Measurements from ENCODE around the gene CACTIN.

CACTIN gene

GRCh38 chr19:3672993-3673392, 46.4 kb upstream of the CACTIN start:
- Histone ChIP-seq H3K9me3 (replicated peaks; ENCODE audit: insufficient read depth, low read length) (no peaks in the 10 kb centered on the region), H3K27ac (ENCODE audit: low read length) (no peak overlapping the region), H3K4me1 (ENCODE audit: low read length) (no peaks in the 10 kb centered on the region), H4K20me1 (ENCODE audit: insufficient read depth, low read length) (no peaks in the 10 kb centered on the region), H3F3A (ENCODE audit: insufficient read depth, low read length) (no peaks in the 10 kb centered on the region), H3K79me2 (ENCODE audit: low read length) (peaks cover 29% of the 10 kb centered on the region), H3K27me3 (replicated peaks; ENCODE audit: insufficient read depth, low read length) (no peaks in the 10 kb centered on the region), H2AFZ (ENCODE audit: low read length) (no peak overlapping the region), H3K36me3 (replicated peaks; ENCODE audit: insufficient read depth, low read length) (no peaks in the 10 kb centered on the region), H3K9ac (ENCODE audit: low read length) (no peak overlapping the region), H3K4me3 (ENCODE audit: low read length) (no peak overlapping the region), H3K9me2 (replicated peaks; ENCODE audit: insufficient read depth, low read length) (no peaks in the 10 kb centered on the region), H3K4me2 (ENCODE audit: low read depth, low read length) (no peak overlapping the region)
- no peak for TF ChIP-seq CTCF (IDR thresholded peaks at IDR 0.05; ENCODE audit: low read length)
- TF ChIP-seq EZH2phosphoT487 (IDR thresholded peaks at IDR 0.05; ENCODE audit: low read length), result no peak
- TF ChIP-seq EZH2 (optimal IDR thresholded peaks at IDR 0.05; ENCODE audit: low read depth, low read length), result no peak
- DNase-seq, result no peak

GRCh38 chr19:3672575-3672948, 46.0 kb upstream of the CACTIN start:
- H3K9me3 ChIP-seq (replicated peaks; ENCODE audit: insufficient read depth, low read length), result no peaks in the 10 kb centered on the region
- peaks cover 29% of the 10 kb centered on the region for H3K79me2 ChIP-seq (ENCODE audit: low read length)

GRCh38 chr19:3671680-3672574, 45.3 kb upstream of the CACTIN start:
- Histone ChIP-seq H3F3A (ENCODE audit: insufficient read depth, low read length) (no peaks in the 10 kb centered on the region), H3K9me2 (replicated peaks; ENCODE audit: insufficient read depth, low read length) (no peaks in the 10 kb centered on the region), H3K36me3 (replicated peaks; ENCODE audit: insufficient read depth, low read length) (no peaks in the 10 kb centered on the region), H3K4me2 (ENCODE audit: low read depth, low read length) (no peak overlapping the region), H3K4me3 (ENCODE audit: low read length) (no peak overlapping the region), H3K4me1 (ENCODE audit: low read length) (no peaks in the 10 kb centered on the region), H4K20me1 (ENCODE audit: insufficient read depth, low read length) (no peaks in the 10 kb centered on the region), H2AFZ (ENCODE audit: low read length) (no peak overlapping the region), H3K79me2 (ENCODE audit: low read length) (peaks cover 29% of the 10 kb centered on the region), H3K9ac (ENCODE audit: low read length) (no peak overlapping the region), H3K9me3 (replicated peaks; ENCODE audit: insufficient read depth, low read length) (no peaks in the 10 kb centered on the region), H3K27me3 (replicated peaks; ENCODE audit: insufficient read depth, low read length) (no peaks in the 10 kb centered on the region), H3K27ac (ENCODE audit: low read length) (no peak overlapping the region)
- no peak for TF ChIP-seq CTCF (IDR thresholded peaks at IDR 0.05; ENCODE audit: low read length)
- no peak for TF ChIP-seq EZH2phosphoT487 (IDR thresholded peaks at IDR 0.05; ENCODE audit: low read length)
- TF ChIP-seq EZH2 (optimal IDR thresholded peaks at IDR 0.05; ENCODE audit: low read depth, low read length), result no peak
- DNase-seq, result no peak

More at GRCh38 chr19:3672575-3672948, 46.0 kb upstream of the CACTIN start:
- Histone ChIP-seq H3K4me2 (ENCODE audit: low read depth, low read length) (no peak overlapping the region), H3F3A (ENCODE audit: insufficient read depth, low read length) (no peaks in the 10 kb centered on the region), H3K4me3 (ENCODE audit: low read length) (no peak overlapping the region), H3K36me3 (replicated peaks; ENCODE audit: insufficient read depth, low read length) (no peaks in the 10 kb centered on the region), H3K27me3 (replicated peaks; ENCODE audit: insufficient read depth, low read length) (no peaks in the 10 kb centered on the region), H3K27ac (ENCODE audit: low read length) (no peak overlapping the region), H2AFZ (ENCODE audit: low read length) (no peak overlapping the region), H3K9ac (ENCODE audit: low read length) (no peak overlapping the region), H3K4me1 (ENCODE audit: low read length) (no peaks in the 10 kb centered on the region), H4K20me1 (ENCODE audit: insufficient read depth, low read length) (no peaks in the 10 kb centered on the region), H3K9me2 (replicated peaks; ENCODE audit: insufficient read depth, low read length) (no peaks in the 10 kb centered on the region)
- TF ChIP-seq CTCF (IDR thresholded peaks at IDR 0.05; ENCODE audit: low read length) (no peak), EZH2phosphoT487 (IDR thresholded peaks at IDR 0.05; ENCODE audit: low read length) (no peak), EZH2 (optimal IDR thresholded peaks at IDR 0.05; ENCODE audit: low read depth, low read length) (no peak)
- DNase-seq, result no peak
